DOHH2 (cell line): ENCODE measurements around the gene TICAM2.

Experiments
- CTCF ChIP-seq: fragments of 200-600 bp; sonication (generic); IDR thresholded peaks from one replicate; pipeline ENCODE4 v1.5.1; 2014; ENCODE audit warnings: antibody characterized with exemption, mild to moderate bottlenecking, low read depth, low read length; ENCODE audit not compliant: poor library complexity, severe bottlenecking
- EZH2phosphoT487 ChIP-seq: fragments of 200-600 bp; sonication (generic); IDR thresholded peaks from 2 replicates; pipeline ENCODE4 v1.6.1; 2017; ENCODE audit warnings: borderline replicate concordance, mild to moderate bottlenecking, antibody characterized with exemption, low read length, moderate library complexity, mixed read lengths

GRCh38 chr5:115544043-115544435 lies 58.2 kb downstream of the TICAM2 start:
- TF ChIP-seq CTCF (no peak), EZH2phosphoT487 (no peak)
